Measurements from ENCODE around the gene ADD3. TPM values are rescaled to one million over a fixed set of nuclear protein-coding genes. Genes with fewer than 3 reads are reported as not detected.

The ADD3 gene
- total and polyA plus RNA-seq, 4 donors: 15.4 to 55.9 (median 22.8) TPM

- no peak for DNase-seq (ENCODE audit: low spot score)
- 94% methylated on average over 4 of the region's 4 CpGs for WGBS
- no peaks in the 10 kb centered on the region for H3K4me1 ChIP-seq (ENCODE audit: control insufficient read depth in 4 of 4, insufficient read depth in 4 of 4, low read length in 3 of 4)
- no peaks in the 10 kb centered on the region for H3K27me3 ChIP-seq (ENCODE audit: control insufficient read depth in 4 of 4, insufficient read depth in 4 of 4, low read length in 3 of 4)
- H3K4me3 ChIP-seq (ENCODE audit: low read depth in 1 of 3, low read length in 3 of 3): no peak overlapping the region
- no peak overlapping the region for H3K27ac ChIP-seq (ENCODE audit: low read depth in 1 of 2, low read length in 2 of 2)
- peaks cover 1 to 10% (median 6%) of the 10 kb centered on the region in 4 donors for H3K36me3 ChIP-seq (ENCODE audit: control insufficient read depth in 4 of 4, insufficient read depth in 3 of 4, low read depth in 1 of 4, low read length in 3 of 4)
- no peak overlapping the region for H3K9ac ChIP-seq (ENCODE audit: low read depth in 1 of 2, low read length in 2 of 2)
- TF ChIP-seq MAX (IDR thresholded peaks at IDR 0.05) (no peak), HNF4G (IDR thresholded peaks at IDR 0.05) (no peak)
- no peaks in the 10 kb centered on the region for H3K9me3 ChIP-seq (ENCODE audit: control insufficient read depth in 4 of 4, low read length in 3 of 4)
These were observed 108.2 kb downstream of the ADD3 start for GRCh38 chr10:110115784-110116520.

GRCh38 chr10:110118891-110119621 is 111.3 kb downstream of the ADD3 start:
- H3K27ac ChIP-seq (ENCODE audit: low read depth in 1 of 2, low read length in 2 of 2): no peak overlapping the region
- H3K9me3 ChIP-seq (ENCODE audit: control insufficient read depth in 4 of 4, low read length in 3 of 4): no peaks in the 10 kb centered on the region
- TF ChIP-seq REST (IDR thresholded peaks at IDR 0.05) (no peak), JUND (IDR thresholded peaks at IDR 0.05) (no peak), HNF4G (IDR thresholded peaks at IDR 0.05) (no peak), EGR1 (IDR thresholded peaks at IDR 0.05; ENCODE audit: low read depth in 2 of 2) (no peak), ATF3 (IDR thresholded peaks at IDR 0.05) (no peak), RAD21 (IDR thresholded peaks at IDR 0.05) (no peak), NR2F2 (IDR thresholded peaks at IDR 0.05) (no peak), TAF1 (conservative IDR thresholded peaks at IDR 0.05) (no peak)
- H3K36me3 ChIP-seq (ENCODE audit: control insufficient read depth in 4 of 4, insufficient read depth in 3 of 4, low read depth in 1 of 4, low read length in 3 of 4): peaks cover 0 to 11% (median 4%) of the 10 kb centered on the region in 4 donors
- DNase-seq (ENCODE audit: low spot score): no peak
- no peaks in the 10 kb centered on the region for H3K27me3 ChIP-seq (ENCODE audit: control insufficient read depth in 4 of 4, insufficient read depth in 4 of 4, low read length in 3 of 4)
- no peak overlapping the region for H3K4me3 ChIP-seq (ENCODE audit: low read depth in 1 of 3, low read length in 3 of 3)
- no peak overlapping the region for H3K9ac ChIP-seq (ENCODE audit: low read depth in 1 of 2, low read length in 2 of 2)
- H3K4me1 ChIP-seq (ENCODE audit: control insufficient read depth in 4 of 4, insufficient read depth in 4 of 4, low read length in 3 of 4): no peaks in the 10 kb centered on the region
- WGBS: 89% methylated on average over 1 of the region's 1 CpG

GRCh38 chr10:110123594-110123993 is 115.8 kb downstream of the ADD3 start:
- 93% methylated on average over 2 of the region's 2 CpGs for WGBS
- H3K4me3 ChIP-seq (ENCODE audit: low read depth in 1 of 3, low read length in 3 of 3): no peak overlapping the region
- no peaks in the 10 kb centered on the region for H3K9me3 ChIP-seq (ENCODE audit: control insufficient read depth in 4 of 4, low read length in 3 of 4)
- no peaks in the 10 kb centered on the region for H3K4me1 ChIP-seq (ENCODE audit: control insufficient read depth in 4 of 4, insufficient read depth in 4 of 4, low read length in 3 of 4)
- no peak overlapping the region for H3K27ac ChIP-seq (ENCODE audit: low read depth in 1 of 2, low read length in 2 of 2)
- no peak overlapping the region for H3K9ac ChIP-seq (ENCODE audit: low read depth in 1 of 2, low read length in 2 of 2)
- no peak for TF ChIP-seq RXRA (IDR thresholded peaks at IDR 0.05)
- no peak for TF ChIP-seq FOXA2 (IDR thresholded peaks at IDR 0.05)
- TF ChIP-seq YY1 (IDR thresholded peaks at IDR 0.05): no peak
- no peak for TF ChIP-seq HNF4G (IDR thresholded peaks at IDR 0.05)
- no peak for TF ChIP-seq HNF4A (conservative IDR thresholded peaks at IDR 0.05)
- TF ChIP-seq REST (IDR thresholded peaks at IDR 0.05): no peak
- TF ChIP-seq MAX (IDR thresholded peaks at IDR 0.05): no peak
- no peak for TF ChIP-seq TAF1 (conservative IDR thresholded peaks at IDR 0.05)
- no peak for TF ChIP-seq GABPA (IDR thresholded peaks at IDR 0.05 in 1 of 2, conservative IDR thresholded peaks at IDR 0.05 in 1 of 2)
- TF ChIP-seq JUND (IDR thresholded peaks at IDR 0.05): no peak
- H3K36me3 ChIP-seq (ENCODE audit: control insufficient read depth in 4 of 4, insufficient read depth in 3 of 4, low read depth in 1 of 4, low read length in 3 of 4): peaks cover 0 to 21% (median 8%) of the 10 kb centered on the region in 4 donors
- no peaks in the 10 kb centered on the region for H3K27me3 ChIP-seq (ENCODE audit: control insufficient read depth in 4 of 4, insufficient read depth in 4 of 4, low read length in 3 of 4)
- DNase-seq (ENCODE audit: low spot score): no peak
